NCI-H128 (cell line): ENCODE measurements around the gene C11orf68.

ENCODE experiments used
- DNase-seq: peaks from one replicate; lab custom pipeline; 2025; ENCODE audit not compliant: unreplicated experiment; lab: John Stamatoyannopoulos, UW

Gene C11orf68

DNA sequence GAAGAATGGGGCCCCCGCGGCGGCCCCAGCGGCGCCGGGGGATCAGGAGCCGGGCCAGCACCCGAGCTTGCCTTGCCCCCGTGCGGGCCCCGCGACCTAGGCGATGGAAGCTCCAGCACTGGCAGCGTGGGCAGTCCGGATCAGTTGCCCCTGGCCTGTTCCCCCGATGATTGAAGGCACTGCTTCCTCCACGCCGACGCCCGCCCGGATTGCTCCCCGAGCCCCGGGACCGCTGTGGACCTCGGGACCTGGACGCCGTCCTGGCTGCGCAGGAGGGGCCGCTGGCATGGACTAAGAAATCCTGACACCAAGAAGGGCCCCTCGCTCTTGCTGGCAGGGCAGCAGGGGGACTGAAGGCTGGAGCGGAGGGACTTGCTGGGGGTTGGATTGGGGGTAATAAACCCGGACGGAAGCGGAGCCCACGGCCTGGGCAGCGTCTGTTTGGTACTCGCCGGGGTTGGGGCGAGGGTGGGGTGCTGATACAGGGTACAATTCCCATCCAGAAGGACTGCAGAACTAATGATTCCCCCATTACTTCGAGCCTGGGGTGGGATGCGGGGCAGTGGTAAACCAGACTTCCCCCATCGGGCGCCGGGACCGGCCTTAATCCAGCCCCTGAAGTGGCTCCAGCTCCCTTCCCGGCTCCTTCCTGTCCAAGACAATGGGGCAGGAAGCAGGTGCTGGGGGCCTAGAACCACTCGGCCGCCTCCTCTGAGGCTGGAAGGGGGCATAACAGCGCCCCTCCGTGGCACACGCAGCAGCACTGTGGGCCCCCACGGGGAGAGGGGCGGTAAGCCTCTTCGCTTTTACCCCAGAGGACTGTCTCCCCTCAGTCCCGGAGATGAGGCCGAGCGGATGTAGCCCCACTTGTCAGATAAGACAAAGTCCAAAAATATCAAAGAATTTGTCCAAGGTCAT lies 27.4 kb downstream of the C11orf68 start:
- DNase-seq = no peak

DNA sequence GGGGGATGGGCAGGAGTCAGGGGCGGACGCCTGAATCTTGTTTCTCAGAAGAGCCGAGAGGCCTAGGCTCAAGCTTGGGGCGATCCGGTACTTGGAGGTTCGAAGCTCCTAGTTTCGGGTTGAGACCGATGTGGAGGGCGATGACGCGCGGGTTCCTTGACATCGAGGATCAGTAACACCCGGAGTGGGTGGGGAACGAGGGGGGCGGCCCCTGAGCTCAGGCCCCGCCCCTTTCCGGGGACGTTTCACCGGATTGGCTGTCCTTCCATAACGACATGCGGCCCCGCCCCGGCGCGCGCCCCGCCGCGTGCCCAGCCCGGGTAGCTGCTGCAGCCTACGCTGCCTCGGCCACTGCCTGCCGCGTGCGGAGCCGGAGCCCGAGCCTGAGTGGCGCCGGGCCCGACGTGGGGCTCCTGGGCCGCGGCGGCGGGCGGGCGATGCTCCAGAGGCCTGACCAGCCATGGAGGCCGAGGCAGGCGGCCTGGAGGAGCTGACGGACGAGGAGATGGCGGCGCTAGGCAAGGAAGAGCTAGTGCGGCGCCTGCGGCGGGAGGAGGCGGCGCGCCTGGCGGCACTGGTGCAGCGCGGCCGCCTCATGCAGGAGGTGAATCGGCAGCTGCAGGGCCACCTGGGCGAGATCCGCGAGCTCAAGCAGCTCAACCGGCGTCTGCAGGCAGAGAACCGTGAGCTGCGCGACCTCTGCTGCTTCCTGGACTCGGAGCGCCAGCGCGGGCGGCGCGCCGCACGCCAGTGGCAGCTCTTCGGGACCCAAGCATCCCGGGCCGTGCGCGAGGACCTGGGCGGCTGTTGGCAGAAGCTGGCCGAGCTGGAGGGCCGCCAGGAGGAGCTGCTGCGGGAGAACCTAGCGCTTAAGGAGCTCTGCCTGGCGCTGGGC lies 28.3 kb downstream of the C11orf68 start, which contains the start of gene CCDC85B:
Gene CCDC85B (plus strand): TSS at position 350 of the 895 bp plus-strand sequence. CDS start 111 bp downstream, at position 461.
- DNase-seq = peak; percentile 85

- DNase-seq = peak; percentile 83
These were observed 30.6 kb downstream of the C11orf68 start, which contains the start of gene FIBP for GRCh38 chr11:65888163-65888814. TSS of gene FIBP (minus strand) at chr11:65888471. CDS start at chr11:65888418, 53 bp downstream.

- DNase-seq = no peak
These were observed 31.1 kb downstream of the C11orf68 start for GRCh38 chr11:65887723-65888162.

GRCh38 chr11:65886826-65887722 lies 31.8 kb downstream of the C11orf68 start:
- no peak for DNase-seq

DNA sequence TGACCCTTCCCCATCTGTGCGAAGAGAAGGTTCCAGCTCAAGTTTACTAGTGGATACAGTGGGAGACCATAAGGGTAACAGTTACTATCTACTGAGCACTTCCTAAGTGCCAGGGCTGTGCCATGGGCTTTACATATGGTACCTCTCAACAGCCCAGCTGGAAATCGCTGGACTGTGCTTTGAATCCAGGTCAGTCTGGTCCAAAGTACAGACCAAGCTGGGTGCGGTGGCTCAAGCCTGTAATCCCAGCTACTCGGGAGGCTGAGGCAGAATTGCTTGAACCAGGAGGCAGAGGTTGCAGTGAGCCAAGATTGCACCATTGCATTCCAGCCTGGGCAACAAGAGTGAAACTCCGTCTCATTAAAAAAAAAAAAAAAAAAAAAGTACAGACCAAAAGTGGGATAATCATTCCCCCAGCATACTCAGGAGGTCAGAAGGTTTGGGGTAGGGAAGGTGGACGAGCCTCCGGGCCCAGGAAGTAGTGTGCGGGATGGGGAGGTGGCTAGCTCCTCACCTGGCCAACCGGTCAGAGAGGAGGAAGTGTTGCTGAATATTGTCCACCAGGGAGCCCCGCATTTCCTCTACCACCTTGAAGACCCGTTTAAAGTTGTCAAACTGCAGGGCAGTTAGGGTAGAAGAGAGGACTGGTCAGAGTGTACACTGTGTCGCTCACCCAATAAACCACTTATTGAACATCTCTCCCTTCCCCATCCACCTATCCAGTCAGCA lies 32.9 kb downstream of the C11orf68 start:
- DNase-seq = no peak

- DNase-seq = no peak
These were observed 33.6 kb downstream of the C11orf68 start for GRCh38 chr11:65885231-65885630.

- peak; percentile 57 for DNase-seq
These were observed 34.2 kb downstream of the C11orf68 start for GRCh38 chr11:65884716-65885092.

DNA sequence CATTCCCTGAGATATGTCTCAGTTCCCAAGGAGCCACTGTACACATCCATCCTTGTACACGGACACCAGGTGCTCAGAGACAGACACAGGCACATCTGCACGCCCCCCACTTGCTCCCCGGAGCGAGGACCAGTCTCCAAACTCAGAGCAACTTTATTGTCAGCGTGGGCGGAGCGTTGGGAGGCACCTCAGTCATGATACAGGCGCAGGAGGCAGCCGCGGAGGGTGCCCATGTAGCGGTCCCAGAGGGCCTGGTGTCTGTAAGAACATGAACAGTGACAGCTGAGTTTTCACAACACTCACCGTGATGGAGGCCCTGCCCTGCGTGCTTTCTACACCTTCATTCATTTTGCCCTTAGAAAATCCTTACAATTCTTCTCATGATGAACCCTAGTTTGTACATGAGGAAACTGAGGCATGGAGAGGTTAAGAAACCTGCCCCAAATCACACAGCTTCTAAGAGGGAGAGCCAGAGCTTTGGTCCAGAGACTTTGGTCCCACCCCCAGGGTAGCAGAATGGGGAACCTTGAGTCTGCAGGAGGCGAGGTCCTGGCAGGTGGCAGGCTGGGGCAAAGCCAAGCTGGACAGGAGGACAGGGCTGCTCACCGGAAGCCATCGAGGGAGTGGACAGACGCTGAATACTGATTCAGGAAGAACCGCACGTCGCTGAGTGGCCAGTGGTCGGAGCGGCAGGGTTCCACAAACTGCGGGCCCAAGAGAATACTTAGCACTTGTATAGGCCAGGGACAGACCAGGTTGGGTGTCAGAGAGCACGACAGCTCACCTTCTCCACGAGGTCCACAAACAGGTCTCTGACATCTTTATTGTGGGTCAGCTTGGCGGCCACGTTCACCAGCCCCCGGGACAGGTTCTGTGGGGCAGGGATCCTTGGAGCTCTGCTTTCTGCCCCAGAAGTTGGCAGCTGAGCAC lies 34.8 kb downstream of the C11orf68 start:
- DNase-seq = no peak

DNA sequence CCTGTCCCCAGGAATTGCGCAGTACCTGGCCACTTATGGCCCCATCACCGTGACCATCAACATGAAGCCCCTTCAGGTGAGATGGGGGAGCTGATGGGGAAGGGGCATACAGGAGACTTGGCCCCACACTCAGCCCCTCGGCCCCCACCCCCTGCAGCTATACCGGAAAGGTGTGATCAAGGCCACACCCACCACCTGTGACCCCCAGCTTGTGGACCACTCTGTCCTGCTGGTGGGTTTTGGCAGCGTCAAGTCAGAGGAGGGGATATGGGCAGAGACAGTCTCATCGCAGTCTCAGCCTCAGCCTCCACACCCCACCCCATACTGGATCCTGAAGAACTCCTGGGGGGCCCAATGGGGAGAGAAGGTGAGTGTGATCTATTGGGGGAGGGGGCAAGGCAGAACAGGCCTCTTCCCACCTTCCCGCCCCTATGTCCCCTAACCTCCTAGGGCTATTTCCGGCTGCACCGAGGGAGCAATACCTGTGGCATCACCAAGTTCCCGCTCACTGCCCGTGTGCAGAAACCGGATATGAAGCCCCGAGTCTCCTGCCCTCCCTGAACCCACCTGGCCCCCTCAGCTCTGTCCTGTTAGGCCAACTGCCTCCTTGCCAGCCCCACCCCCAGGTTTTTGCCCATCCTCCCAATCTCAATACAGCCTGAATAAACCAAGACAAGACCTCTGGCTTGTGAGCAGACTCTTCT lies 35.7 kb downstream of the C11orf68 start:
- DNase-seq = no peak

- no peak for DNase-seq
These were observed 36.5 kb downstream of the C11orf68 start for GRCh38 chr11:65882120-65883057.

- DNase-seq = no peak
These were observed 37.9 kb downstream of the C11orf68 start for GRCh38 chr11:65880844-65881421.

GRCh38 chr11:65880027-65880426 lies 38.8 kb downstream of the C11orf68 start:
- no peak for DNase-seq

DNA sequence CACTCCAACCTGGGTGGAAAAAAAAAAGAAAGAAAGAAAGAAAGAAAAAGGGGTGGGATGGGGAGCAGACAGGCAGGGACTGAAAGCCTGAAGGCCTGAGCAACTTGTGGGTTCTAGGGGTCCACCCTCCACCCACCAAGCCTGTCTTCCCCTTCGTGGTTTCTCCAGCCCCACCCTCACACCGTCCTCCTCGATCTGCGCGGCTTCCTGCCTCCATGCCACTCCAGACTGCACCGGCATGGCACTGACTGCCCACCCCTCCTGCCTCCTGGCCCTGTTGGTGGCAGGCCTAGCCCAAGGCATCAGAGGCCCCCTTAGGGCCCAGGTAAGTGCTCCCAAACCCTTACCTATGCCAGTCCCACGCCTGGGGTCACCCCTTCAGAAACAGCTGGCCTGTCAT lies 39.2 kb downstream of the C11orf68 start, which contains the start of gene CTSW:
Gene CTSW (plus strand): TSS at position 221 of the 400 bp plus-strand sequence. CDS start 18 bp downstream, at position 239.
- no peak for DNase-seq

DNA sequence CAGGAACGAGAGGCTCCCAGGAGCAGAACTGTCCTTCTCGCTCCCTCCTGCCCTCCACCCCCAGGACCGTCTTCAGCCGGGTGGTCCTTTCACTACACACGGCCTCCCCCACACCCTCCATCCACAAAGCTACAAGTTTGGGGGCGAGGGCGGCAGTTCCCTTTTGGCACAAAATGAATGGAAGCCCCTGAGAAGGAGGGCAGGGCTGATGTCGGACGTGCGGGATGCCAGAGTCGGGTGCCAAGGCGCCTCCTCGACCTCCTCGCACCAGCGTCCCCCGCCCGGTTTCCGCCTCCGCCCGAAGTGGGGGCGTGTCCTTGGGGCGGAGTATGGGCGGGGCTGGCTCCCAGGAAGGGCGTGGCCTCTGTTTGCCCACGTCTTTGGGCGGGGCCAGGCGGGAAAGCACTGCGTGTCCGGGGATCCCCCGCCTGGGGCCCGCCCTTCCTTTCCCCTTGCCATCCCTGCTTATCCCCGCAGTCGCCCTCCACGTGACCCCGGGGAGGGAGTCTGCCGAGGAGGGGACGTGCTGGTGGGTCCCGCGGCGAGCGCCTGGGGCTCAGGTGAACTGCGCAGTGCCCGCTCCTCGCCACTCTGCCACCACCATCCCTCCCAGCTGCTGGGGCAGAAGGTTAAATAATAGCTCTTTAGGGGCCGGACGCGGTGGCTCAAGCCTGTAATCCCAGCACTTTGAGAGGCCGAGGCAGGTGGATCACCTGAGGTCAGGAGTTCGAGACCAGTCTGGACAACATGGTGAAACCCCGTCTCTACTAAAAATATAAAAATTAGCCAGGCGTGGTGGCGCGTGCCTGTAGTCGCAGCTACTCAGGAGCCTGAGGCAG lies 45.3 kb downstream of the C11orf68 start:
- peak; percentile 91 for DNase-seq
